Testis (tissue), 2 donors: ENCODE measurements around the gene PAPPA2.

ENCODE experiments used
- POLR2A ChIP-seq: fragments of 450-650 bp; IDR thresholded peaks from one replicate; pipeline ENCODE4 v1.6.1; 2017; ENCODE audit warnings: antibody characterized with exemption, mild to moderate bottlenecking, moderate library complexity
- TF ChIP-seq, protein P1 (sequence below), 3 experiments: fragments of 450-650 bp in 2 of 3; fragments of 200-600 bp in 1 of 3; sonication (generic) in 1 of 3; IDR thresholded peaks; one replicate each; pipeline ENCODE4 v1.5.1; 2016 to 2019; ENCODE audit warnings: antibody characterized with exemption in 3 of 3, mild to moderate bottlenecking in 2 of 3, moderate library complexity in 1 of 3

DNA sequence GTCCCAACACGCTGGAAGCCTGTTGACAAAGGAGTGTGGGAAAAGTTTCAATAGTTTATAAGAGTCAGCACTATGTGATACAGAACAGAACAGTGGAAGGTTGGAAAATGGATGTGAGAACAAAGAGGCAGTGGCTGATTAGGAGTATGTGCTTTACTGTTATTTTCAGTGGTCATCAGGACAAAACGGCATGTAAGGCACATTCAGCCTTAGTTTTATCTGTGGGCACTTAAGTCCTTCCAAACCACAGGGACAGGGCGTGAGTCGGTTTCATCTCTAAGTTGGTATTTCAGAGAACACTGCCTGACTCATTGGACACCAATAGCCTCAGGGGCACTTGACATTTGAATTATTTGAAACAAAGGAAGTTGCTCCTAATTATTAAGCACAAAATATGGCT lies 394.7 kb downstream of the PAPPA2 start:
- TF ChIP-seq, protein P1, sequence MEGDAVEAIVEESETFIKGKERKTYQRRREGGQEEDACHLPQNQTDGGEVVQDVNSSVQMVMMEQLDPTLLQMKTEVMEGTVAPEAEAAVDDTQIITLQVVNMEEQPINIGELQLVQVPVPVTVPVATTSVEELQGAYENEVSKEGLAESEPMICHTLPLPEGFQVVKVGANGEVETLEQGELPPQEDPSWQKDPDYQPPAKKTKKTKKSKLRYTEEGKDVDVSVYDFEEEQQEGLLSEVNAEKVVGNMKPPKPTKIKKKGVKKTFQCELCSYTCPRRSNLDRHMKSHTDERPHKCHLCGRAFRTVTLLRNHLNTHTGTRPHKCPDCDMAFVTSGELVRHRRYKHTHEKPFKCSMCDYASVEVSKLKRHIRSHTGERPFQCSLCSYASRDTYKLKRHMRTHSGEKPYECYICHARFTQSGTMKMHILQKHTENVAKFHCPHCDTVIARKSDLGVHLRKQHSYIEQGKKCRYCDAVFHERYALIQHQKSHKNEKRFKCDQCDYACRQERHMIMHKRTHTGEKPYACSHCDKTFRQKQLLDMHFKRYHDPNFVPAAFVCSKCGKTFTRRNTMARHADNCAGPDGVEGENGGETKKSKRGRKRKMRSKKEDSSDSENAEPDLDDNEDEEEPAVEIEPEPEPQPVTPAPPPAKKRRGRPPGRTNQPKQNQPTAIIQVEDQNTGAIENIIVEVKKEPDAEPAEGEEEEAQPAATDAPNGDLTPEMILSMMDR (IDR thresholded peaks at IDR 0.05) = no peak
- TF ChIP-seq POLR2A = no peak
